Left ventricle myocardium inferior (tissue), 1 donor: ENCODE results near the gene MED14. TPM values are rescaled to one million over a fixed set of nuclear protein-coding genes. Genes with fewer than 3 reads are reported as not detected.
A peak's percentile ranks its signal among the peaks of the same experiment; 100 is the strongest.
"Not testable (repeated sequence)": the region's sequence is repeated elsewhere in the genome, so short reads cannot be mapped to it uniquely, and the experiment has no call there.

Experiments used
- DNase-seq: peaks from one replicate; pipeline ENCODE4 v3.0.0-alpha.2; 2020
- H3K27ac ChIP-seq: fragments of 200-600 bp; replicated peaks from 2 replicates; pipeline ENCODE4 v1.8.0; 2021
- H3K27me3 ChIP-seq: fragments of 200-600 bp; 2 replicates; pipeline ENCODE4 v1.8.0; 2021; ENCODE audit warnings: low read depth
- H3K36me3 ChIP-seq: fragments of 200-600 bp; 2 replicates; pipeline ENCODE4 v1.8.0; 2021
- H3K4me1 ChIP-seq: fragments of 200-600 bp; 2 replicates; pipeline ENCODE4 v1.8.0; 2021
- H3K4me3 ChIP-seq: fragments of 200-600 bp; 2 replicates; pipeline ENCODE4 v1.8.0; 2021; ENCODE audit warnings: mild to moderate bottlenecking, moderate library complexity
- H3K9me3 ChIP-seq: fragments of 200-600 bp; replicated peaks from 2 replicates; pipeline ENCODE4 v1.8.0; 2021
- intact Hi-C: fragments of 100-400 bp; cut with micrococcal nuclease; formaldehyde crosslinking; loops from one replicate; pipeline ENCODE4 v1.11.0; 2022
- total RNA-seq: library from RNA; stranded (reverse); fragmentation: NEBNext Ultra II Directional; extraction: Animal tissue kit (Norgen Biotek cat#: 25700); gene quantifications from one replicate; pipeline ENCODE4 v1.2.1, GENCODE V29; 2021
- TF ChIP-seq, protein P1 (sequence below): fragments of 200-600 bp; IDR thresholded peaks from 2 replicates; pipeline ENCODE4 v1.8.0; 2021; ENCODE audit warnings: antibody characterized with exemption, mild to moderate bottlenecking, borderline replicate concordance
- donor health status: DM: no; HTN: yes; CAD: no; lungs with severe emphysema.

MED14 gene
- total RNA-seq, 1 donor from 2014 or later, result 30.7 TPM

- no peaks in the 10 kb centered on the region for H3K36me3 ChIP-seq
- peaks cover 7% of the 10 kb centered on the region for H3K4me1 ChIP-seq
- H3K4me3 ChIP-seq, result no peak overlapping the region
- no peak overlapping the region for H3K27ac ChIP-seq
- no peak for DNase-seq
- H3K9me3 ChIP-seq, result no peaks in the 10 kb centered on the region
- intact Hi-C loops, result no loop called here
- no peaks in the 10 kb centered on the region for H3K27me3 ChIP-seq
- TF ChIP-seq, protein P1, sequence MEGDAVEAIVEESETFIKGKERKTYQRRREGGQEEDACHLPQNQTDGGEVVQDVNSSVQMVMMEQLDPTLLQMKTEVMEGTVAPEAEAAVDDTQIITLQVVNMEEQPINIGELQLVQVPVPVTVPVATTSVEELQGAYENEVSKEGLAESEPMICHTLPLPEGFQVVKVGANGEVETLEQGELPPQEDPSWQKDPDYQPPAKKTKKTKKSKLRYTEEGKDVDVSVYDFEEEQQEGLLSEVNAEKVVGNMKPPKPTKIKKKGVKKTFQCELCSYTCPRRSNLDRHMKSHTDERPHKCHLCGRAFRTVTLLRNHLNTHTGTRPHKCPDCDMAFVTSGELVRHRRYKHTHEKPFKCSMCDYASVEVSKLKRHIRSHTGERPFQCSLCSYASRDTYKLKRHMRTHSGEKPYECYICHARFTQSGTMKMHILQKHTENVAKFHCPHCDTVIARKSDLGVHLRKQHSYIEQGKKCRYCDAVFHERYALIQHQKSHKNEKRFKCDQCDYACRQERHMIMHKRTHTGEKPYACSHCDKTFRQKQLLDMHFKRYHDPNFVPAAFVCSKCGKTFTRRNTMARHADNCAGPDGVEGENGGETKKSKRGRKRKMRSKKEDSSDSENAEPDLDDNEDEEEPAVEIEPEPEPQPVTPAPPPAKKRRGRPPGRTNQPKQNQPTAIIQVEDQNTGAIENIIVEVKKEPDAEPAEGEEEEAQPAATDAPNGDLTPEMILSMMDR, result no peak
Observed at GRCh38 chrX:40746521-40746920, 11.2 kb upstream of the MED14 start.

GRCh38 chrX:40736170-40736505 lies 796 bp upstream of the MED14 start:
- no peak for DNase-seq
- intact Hi-C loops, result no loop called here
- no peaks in the 10 kb centered on the region for H3K9me3 ChIP-seq
- peak overlapping the region; percentile 83 for H3K4me3 ChIP-seq
- TF ChIP-seq, protein P1, result no peak
- peak overlapping the region; percentile 97 for H3K27ac ChIP-seq
- peaks cover 20% of the 10 kb centered on the region for H3K4me1 ChIP-seq
- no peaks in the 10 kb centered on the region for H3K27me3 ChIP-seq
- H3K36me3 ChIP-seq, result no peaks in the 10 kb centered on the region

DNA sequence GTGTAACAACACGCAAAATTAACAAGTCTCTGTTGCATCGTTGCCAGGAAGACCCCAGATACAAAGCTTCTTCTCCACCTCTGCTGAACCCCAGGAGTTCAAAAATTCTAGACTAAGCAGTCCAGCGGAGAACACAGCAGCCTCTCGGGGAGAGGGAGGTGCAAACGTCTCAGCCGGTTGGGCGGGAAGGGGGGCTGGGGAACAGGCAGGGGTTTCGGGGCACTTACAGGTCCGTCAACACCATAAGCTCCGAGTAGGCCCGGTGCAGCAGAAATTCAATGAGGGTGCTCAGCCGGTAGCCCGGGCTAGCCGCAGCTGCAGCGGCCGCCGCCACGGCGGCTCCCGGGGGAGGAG lies 394 bp downstream of the MED14 start:
- peak overlapping the region; percentile 97 for H3K27ac ChIP-seq
- TF ChIP-seq, protein P1, result no peak

GRCh38 chrX:40733706-40734105 lies 1.6 kb downstream of the MED14 start:
- Histone ChIP-seq H3K9me3 (no peaks in the 10 kb centered on the region), H3K4me3 (peak overlapping the region; percentile 83), H3K27me3 (no peaks in the 10 kb centered on the region), H3K27ac (peak overlapping the region; percentile 97), H3K4me1 (peaks cover 37% of the 10 kb centered on the region), H3K36me3 (no peaks in the 10 kb centered on the region)
- intact Hi-C loops, result no loop called here
- DNase-seq, result no peak
- TF ChIP-seq, protein P1, result no peak

More for the DNA sequence above, 394 bp downstream of the MED14 start:
- H3K4me3 ChIP-seq, result peak overlapping the region; percentile 83
- H3K36me3 ChIP-seq, result no peaks in the 10 kb centered on the region
- DNase-seq, result no peak
- H3K9me3 ChIP-seq, result no peaks in the 10 kb centered on the region
- intact Hi-C loops, result no loop called here
- peaks cover 29% of the 10 kb centered on the region for H3K4me1 ChIP-seq
- H3K27me3 ChIP-seq, result no peaks in the 10 kb centered on the region

- H3K9me3 ChIP-seq, H3K27me3 ChIP-seq, DNase-seq, H3K36me3 ChIP-seq, H3K27ac ChIP-seq, intact Hi-C loops, H3K4me3 ChIP-seq: not testable (repeated sequence)
- peaks cover 46% of the 10 kb centered on the region for H3K4me1 ChIP-seq
Observed at GRCh38 chrX:40732499-40732898, 2.8 kb downstream of the MED14 start.

- Histone ChIP-seq H3K9me3 (no peaks in the 10 kb centered on the region), H3K36me3 (no peaks in the 10 kb centered on the region), H3K4me3 (no peak overlapping the region), H3K27ac (no peak overlapping the region), H3K4me1 (peaks cover 43% of the 10 kb centered on the region), H3K27me3 (no peaks in the 10 kb centered on the region)
- intact Hi-C loops, result no loop called here
- TF ChIP-seq, protein P1, result no peak
- no peak for DNase-seq
Observed at GRCh38 chrX:40729598-40730584, 5.5 kb downstream of the MED14 start.
